22Rv1 (cell line): Measurements from ENCODE around the gene ADCY6.

ENCODE experiments used
- H3K27ac ChIP-seq: fragments of 450-650 bp; 2 replicates; pipeline ENCODE4 v1.5.1; 2017
- ZFX ChIP-seq: fragments of 450-650 bp; IDR thresholded peaks from 2 replicates; pipeline ENCODE4 v1.6.1; 2017; ENCODE audit warnings: antibody characterized with exemption, borderline replicate concordance
- TF ChIP-seq, protein P1 (sequence below): fragments of 450-650 bp; IDR thresholded peaks from 2 replicates; pipeline ENCODE4 v1.5.1; 2017; ENCODE audit warnings: mild to moderate bottlenecking

The ADCY6 gene

DNA sequence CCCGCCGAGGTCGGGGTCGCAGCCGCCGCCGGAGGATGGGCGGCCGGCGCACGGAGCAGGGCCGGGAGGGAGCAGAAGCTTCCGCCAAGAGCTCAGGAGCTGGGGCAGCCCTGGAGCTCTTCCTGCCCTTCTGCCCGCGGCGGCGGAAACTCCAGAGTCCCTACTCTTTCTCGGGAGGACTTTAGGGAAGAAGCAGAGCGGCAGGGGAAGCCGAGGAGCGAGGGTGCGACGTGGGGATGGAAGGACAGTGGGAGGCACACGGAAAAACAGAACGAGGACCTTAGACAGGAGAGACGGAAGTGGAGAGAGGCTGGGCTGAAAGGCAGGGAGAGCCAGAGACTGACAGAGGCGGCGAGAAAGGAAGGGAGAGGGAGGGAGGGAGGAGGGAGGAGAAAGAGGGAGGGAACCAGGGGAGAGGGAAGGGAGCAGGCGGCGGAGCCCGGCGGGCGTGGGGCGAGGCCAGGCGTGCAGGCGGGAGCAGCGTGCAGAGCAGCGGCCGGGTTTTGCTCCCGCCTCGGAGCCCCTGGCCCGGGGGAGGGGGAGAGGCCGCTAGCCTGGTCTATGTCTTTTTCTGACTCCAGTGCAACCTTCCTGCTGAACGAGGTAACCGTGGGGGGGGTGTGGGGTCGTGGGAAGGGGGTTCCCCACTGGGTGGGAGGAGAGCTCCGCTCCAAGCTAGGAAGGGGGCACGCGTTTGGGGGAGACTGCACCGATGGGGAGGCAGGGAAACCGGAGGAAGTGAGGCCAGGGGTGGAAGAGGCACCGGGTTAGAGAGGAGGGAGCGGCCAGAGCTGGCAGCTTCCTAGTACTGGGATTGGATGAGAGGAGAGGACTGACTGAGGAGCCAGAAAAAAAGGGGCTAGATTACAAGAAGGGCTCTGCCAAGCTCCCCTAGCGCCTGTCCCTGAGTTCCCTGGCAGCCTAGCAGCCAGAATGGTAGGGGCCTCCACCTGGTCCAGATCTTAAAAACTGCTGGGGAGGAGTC lies 26.5 kb upstream of the ADCY6 start:
- no peak for TF ChIP-seq ZFX
- TF ChIP-seq, protein P1, sequence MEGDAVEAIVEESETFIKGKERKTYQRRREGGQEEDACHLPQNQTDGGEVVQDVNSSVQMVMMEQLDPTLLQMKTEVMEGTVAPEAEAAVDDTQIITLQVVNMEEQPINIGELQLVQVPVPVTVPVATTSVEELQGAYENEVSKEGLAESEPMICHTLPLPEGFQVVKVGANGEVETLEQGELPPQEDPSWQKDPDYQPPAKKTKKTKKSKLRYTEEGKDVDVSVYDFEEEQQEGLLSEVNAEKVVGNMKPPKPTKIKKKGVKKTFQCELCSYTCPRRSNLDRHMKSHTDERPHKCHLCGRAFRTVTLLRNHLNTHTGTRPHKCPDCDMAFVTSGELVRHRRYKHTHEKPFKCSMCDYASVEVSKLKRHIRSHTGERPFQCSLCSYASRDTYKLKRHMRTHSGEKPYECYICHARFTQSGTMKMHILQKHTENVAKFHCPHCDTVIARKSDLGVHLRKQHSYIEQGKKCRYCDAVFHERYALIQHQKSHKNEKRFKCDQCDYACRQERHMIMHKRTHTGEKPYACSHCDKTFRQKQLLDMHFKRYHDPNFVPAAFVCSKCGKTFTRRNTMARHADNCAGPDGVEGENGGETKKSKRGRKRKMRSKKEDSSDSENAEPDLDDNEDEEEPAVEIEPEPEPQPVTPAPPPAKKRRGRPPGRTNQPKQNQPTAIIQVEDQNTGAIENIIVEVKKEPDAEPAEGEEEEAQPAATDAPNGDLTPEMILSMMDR = no peak
- H3K27ac ChIP-seq = peak overlapping the region; percentile 97

DNA sequence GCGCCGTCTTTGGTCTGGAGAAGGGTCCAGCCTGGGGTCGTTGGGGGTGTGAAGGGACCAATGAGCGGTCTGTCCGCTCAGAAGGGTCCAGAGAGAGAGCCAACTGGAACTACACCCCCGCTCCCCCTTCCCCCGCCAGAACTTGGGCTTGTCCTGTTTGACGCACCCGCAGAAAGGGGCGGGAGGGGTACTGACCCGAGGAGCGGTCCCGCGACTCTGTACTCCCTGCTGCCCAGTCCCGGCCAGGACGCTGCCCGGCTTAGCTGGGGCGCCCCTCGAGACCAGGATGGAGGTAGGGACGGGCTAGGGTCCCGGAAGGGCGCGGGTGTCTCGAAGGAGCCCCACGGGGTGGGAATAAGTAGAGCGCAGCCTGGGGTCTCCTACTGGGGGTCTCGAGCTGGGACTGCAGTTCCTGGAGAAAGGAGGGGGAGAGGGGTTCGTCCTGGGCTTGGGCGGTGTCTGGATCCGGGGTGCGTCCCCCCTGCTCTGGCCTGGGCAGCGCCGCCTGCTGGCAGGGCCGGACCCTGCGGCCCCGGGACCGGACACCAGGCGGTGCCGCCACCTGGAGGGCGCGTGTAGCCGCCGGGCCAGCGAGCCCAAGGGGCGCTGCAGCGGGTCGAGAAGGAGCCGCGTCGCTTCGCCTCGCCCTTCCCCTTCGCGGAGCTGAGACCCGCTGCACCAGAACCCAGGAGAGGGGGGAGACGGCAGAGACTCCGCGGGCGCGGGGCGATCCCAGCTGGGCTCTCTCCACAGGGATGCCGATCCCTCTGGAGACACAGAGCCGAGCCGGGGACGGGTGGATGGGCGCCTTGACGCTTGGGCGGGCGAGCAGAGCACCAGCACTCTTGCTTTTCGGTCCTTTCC lies 25.6 kb upstream of the ADCY6 start:
- no peak for TF ChIP-seq ZFX
- TF ChIP-seq, protein P1 = peak; percentile 100
- peak overlapping the region; percentile 97 for H3K27ac ChIP-seq

DNA sequence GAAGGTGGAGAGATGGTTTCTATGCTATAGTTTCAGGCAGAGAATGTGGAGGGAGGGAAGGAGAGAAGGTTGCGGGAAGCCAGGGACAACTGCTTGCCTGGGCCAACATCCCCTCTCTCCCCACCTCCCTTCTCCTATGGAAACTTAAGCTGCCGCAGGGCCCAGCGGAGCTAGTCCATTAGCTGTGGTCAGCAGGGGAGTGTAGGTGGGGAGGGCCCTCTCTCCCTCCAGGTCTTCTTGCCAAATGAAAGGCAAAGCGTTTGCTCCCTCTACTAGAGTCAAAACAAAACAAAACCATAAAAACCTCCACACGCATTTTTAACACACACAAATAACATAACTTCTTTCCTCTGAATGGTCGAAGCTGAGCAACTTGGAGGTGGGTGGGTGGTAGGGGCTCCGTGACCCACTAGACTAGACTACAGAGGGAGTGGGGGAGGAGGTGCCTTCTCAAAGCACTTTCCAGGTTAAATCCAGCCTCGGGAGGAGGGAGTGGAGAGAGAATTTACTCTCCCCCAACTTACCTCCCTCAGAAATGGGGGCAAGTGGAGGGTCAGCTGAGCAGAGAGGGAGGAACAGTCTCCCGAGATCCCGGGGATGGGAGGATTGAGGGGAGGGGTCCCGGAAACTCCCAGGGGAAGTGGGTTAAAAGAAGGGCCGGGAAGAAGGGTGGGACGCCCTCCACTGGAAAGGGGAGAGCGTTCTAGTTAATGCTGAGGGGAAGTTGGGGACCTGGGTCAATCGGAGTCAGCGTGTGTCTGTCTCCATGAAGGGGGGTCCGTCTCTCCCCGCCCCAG lies 24.8 kb upstream of the ADCY6 start:
- H3K27ac ChIP-seq = no peak overlapping the region
- TF ChIP-seq ZFX = no peak
- TF ChIP-seq, protein P1 = no peak

DNA sequence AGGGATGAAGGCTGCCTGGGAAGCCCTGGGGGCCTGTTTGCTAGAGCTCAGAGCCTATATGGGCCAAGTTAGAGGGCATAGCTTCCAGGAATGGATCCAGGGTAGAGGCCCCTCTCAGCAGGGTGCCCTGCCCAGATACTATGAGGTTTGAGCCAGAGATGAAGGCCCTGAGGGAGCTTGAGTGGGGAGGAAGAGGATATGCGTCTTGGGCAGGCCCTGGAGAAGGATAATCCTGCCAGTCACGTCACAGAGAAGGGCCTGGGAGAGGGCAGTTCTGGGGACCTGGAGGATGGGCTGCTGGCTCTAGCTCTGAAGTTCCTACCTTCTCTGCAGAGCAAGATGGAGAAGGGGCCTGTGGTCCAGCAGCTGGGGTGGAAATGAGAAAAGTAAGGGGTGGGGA lies 23.5 kb upstream of the ADCY6 start:
- TF ChIP-seq ZFX = no peak
- TF ChIP-seq, protein P1 = no peak

DNA sequence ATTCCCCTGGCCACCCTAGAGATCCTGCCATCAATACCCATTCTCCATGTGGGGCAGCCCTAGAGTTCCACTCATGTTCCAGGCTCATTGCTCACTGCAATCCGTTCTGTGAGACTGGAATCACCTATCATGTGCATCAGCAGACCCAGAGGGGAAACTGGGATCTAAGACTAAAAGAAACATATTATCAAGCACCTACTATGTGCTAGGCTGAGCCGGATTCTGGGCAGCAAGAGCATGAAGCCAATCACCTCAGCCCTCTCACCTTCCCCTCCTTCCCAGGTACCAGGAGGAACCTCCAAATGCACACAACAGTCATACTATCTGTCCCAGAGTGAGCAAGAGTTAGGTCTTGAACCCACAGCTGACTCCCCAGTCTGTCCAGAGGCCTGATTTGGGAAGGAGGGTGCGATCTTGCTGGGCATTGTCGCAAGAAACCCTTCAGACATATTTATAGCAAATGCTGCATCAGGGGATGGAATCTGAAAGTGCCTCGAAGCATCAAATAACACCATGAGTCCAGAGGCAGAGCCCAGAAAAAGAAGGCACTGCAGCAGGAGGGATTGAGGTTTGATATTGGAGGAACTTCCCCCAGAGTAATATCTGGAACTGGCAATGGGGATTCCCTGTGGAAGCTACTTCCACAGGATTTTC lies 22.7 kb upstream of the ADCY6 start:
- no peak overlapping the region for H3K27ac ChIP-seq
- no peak for TF ChIP-seq ZFX
- TF ChIP-seq, protein P1 = no peak

More for the DNA sequence above, 23.5 kb upstream of the ADCY6 start:
- H3K27ac ChIP-seq = no peak overlapping the region

DNA sequence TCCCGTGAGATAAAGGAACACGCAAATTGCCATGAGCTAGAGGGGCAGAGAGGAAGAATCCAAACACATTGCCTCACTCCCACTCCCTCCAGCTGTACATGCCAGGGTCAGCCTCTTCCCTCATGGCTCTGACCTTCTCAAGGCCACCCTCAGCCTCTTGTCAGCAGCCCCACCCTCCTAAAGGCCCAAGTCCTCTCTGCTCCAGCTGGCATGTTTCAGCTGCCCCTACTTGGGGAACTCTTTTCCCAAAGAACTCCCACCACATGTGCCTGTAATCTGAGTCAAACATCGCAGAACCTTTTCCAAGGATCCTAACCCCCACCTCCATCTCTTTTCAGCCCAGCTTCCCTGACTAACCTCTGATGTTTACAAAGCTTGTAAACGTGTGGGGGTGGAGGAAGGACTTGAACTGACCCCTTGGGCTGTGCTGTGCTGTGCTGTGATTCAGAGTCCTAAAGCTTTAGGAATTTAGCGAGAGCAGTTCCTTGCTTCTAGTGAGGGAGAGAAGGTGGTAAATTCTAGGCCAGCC lies 22.1 kb upstream of the ADCY6 start:
- TF ChIP-seq, protein P1 = no peak
- TF ChIP-seq ZFX = no peak
- no peak overlapping the region for H3K27ac ChIP-seq
